PFSK-1 (cell line): ENCODE measurements around the gene COL2A1. TPM values are rescaled to one million over a fixed set of nuclear protein-coding genes. Genes with fewer than 3 reads are reported as not detected.

Experiments
- FOXP2 ChIP-seq: optimal IDR thresholded peaks from 2 replicates; pipeline ENCODE3; 2011; ENCODE audit warnings: borderline replicate concordance, control low read depth, inconsistent platforms; ENCODE audit not compliant: insufficient read depth; ENCODE audit errors: extremely low read length, extremely low read depth
- POLR2AphosphoS5 ChIP-seq: IDR thresholded peaks from 2 replicates; pipeline ENCODE4 v1.6.1; 2012; ENCODE audit warnings: low read depth, mild to moderate bottlenecking, control low read depth, low read length, moderate library complexity
- REST ChIP-seq, 2 experiments: IDR thresholded peaks; 2 replicates each; pipeline versions ENCODE4 v1.6.1 to v1.8.0; 2011 to 2012; ENCODE audit warnings: low read depth in 2 of 2, low read length in 2 of 2, control low read depth in 1 of 2, inconsistent platforms in 1 of 2, mild to moderate bottlenecking in 1 of 2, moderate library complexity in 1 of 2; ENCODE audit not compliant: insufficient read depth in 1 of 2
- SIN3A ChIP-seq: IDR thresholded peaks from 2 replicates; pipeline ENCODE4 v1.6.1; 2012; ENCODE audit warnings: mild to moderate bottlenecking, low read length, moderate library complexity, borderline replicate concordance; ENCODE audit not compliant: insufficient read depth
- TAF1 ChIP-seq: IDR thresholded peaks from 2 replicates; pipeline ENCODE4 v1.6.1; 2012; ENCODE audit warnings: low read length, control low read depth, borderline replicate concordance; ENCODE audit not compliant: insufficient read depth
- polyA plus RNA-seq: library from polyadenylated mRNA; unstranded; fragments of >200 nt; gene quantifications from one replicate; pipeline ENCODE4 v1.2.1, GENCODE V29; 2012; ENCODE audit warnings: low read depth, missing spikeins; ENCODE audit not compliant: insufficient read length

COL2A1 gene
- not detected for polyA plus RNA-seq

DNA sequence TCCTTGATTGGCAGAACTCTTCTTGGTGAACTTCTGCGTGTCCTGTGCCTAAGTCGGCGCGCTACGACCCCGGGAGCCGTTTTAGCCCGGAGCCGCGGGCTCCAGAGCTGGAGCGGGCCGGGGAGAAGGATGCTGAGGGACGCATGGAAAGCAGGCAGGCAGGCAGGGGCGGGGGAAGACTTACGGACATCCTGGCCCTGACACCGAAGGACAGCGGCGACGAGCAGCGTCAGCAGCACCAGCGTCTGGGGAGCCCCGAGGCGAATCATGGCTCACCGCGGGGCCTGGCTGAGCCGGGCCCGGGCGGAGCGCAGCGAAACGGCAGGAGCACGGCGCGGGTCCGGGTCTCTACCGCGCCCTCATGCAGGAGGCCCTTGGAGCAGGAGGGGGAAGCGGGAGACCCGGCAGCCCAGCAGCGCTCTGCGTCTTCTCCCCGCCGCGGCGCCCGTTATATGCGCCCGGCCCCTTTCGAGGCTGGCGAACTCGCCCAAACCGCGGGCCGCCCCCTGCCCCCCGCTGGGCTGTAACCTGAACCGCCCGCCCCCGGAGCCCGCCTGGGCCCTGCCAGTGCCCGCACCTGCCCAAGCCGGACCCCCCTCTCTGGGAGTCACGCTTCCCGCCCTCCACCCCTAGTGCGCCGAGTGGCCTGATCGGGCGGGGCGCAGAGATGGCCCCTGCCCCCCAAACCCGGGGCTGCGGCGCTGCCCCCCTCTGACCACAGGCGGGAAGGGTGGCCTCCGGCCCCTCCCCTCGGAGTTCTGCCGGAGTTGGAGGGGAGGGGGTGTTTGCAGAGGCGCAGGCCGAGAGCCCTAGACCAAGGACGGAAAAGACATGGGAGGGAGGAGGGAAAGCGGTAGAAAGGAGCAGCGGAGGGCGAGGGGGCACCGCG lies at the start of gene COL2A1:
TSS of gene COL2A1 (minus strand) at position 424 of the 889 bp plus-strand sequence. CDS start at position 269, 155 bp downstream.
- no peak for TF ChIP-seq POLR2AphosphoS5
- TF ChIP-seq FOXP2, result no peak
- no peak for TF ChIP-seq REST (IDR thresholded peaks at IDR 0.05; ENCODE audit: insufficient read depth in 1 of 2, low read depth in 2 of 2, low read length in 2 of 2)
- no peak for TF ChIP-seq TAF1
- TF ChIP-seq SIN3A, result no peak

GRCh38 chr12:48053883-48054282 lies 49.6 kb upstream of the COL2A1 start:
- TF ChIP-seq SIN3A (no peak), POLR2AphosphoS5 (no peak), TAF1 (no peak), REST (IDR thresholded peaks at IDR 0.05; ENCODE audit: insufficient read depth in 1 of 2, low read depth in 2 of 2, low read length in 2 of 2) (no peak), FOXP2 (no peak)

DNA sequence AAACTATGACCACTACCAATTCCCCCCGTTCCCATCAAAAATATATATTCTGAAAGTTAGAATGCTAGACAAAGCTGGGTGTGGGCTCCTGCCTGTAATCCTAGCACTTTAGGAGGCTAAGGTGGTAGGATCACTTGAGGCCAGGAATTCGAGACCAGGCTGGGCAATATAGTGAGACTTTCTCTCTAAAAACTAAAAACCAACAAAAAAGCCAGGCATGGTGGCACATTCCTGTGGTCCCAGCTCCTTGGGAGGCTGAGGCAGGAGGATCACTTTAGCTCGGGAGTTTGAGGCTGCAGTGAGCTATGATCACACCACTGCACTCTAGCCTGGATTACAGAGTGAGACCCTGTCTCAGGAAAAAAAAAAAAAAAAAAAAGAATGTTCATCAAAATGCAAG lies 48.8 kb upstream of the COL2A1 start:
- TF ChIP-seq POLR2AphosphoS5, result no peak
- TF ChIP-seq SIN3A, result no peak
- no peak for TF ChIP-seq TAF1
- no peak for TF ChIP-seq FOXP2
- no peak for TF ChIP-seq REST (IDR thresholded peaks at IDR 0.05; ENCODE audit: insufficient read depth in 1 of 2, low read depth in 2 of 2, low read length in 2 of 2)

DNA sequence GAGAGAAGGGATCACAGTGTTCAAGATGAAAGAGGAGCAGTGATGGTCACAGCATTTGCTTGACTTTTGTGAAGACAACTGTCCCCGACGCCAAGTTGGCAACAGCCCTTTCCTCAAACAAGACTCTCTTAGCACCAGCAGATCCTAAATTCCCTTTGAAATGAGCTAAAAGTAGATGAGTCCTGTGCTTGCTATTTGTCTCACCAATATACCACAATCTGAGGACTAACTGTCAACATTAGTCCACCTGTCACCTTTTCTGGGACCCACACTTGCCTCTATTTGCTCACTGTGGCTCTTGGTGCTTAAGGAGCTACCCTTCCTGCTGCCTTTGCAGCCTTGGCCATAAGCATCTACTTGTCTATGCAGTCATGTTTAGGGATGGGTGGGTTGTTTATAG lies 47.4 kb upstream of the COL2A1 start:
- TF ChIP-seq FOXP2, result no peak
- no peak for TF ChIP-seq POLR2AphosphoS5
- TF ChIP-seq SIN3A, result no peak
- TF ChIP-seq REST (IDR thresholded peaks at IDR 0.05; ENCODE audit: insufficient read depth in 1 of 2, low read depth in 2 of 2, low read length in 2 of 2), result no peak
- no peak for TF ChIP-seq TAF1
